Prostate gland (tissue), 2 donors: ENCODE data around the gene PAK1.
"Not testable (repeated sequence)": the region's sequence is repeated elsewhere in the genome, so short reads cannot be mapped to it uniquely, and the experiment has no call there.

ENCODE experiments used
- POLR2AphosphoS5 ChIP-seq: sonication (generic); formaldehyde crosslinking; IDR thresholded peaks from one replicate; pipeline ENCODE4 v1.6.1; 2017; ENCODE audit warnings: antibody characterized with exemption
- TF ChIP-seq, protein P1 (sequence below), 4 experiments: fragments of 200-600 bp in 2 of 4; fragments of 450-650 bp in 2 of 4; sonication (generic) in 2 of 4; IDR thresholded peaks; 1 replicate in 3 of 4; 2 replicates in 1 of 4; pipeline ENCODE4 v1.5.1; 2016 to 2019; ENCODE audit warnings: antibody characterized with exemption in 4 of 4, mild to moderate bottlenecking in 2 of 4, moderate library complexity in 2 of 4

DNA sequence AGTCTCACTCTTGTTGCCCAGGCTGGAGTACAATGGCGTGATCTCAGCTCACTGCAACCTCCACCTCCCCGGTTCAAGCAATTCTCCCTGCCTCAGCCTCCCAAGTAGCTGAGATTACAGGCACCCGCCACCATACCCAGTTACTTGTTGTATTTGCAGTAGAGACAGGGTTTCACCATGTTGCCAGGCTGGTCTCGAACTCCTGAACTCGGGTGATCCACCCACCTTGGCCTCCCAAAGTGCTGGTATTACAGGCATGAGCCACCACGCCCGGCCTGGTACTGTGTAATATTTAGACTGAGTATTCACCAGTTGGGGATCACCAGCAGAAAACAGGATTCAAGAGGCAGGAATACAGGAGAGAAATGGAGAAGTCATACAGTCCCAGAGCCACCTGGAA is 90.5 kb downstream of the PAK1 start:
- TF ChIP-seq, protein P1, sequence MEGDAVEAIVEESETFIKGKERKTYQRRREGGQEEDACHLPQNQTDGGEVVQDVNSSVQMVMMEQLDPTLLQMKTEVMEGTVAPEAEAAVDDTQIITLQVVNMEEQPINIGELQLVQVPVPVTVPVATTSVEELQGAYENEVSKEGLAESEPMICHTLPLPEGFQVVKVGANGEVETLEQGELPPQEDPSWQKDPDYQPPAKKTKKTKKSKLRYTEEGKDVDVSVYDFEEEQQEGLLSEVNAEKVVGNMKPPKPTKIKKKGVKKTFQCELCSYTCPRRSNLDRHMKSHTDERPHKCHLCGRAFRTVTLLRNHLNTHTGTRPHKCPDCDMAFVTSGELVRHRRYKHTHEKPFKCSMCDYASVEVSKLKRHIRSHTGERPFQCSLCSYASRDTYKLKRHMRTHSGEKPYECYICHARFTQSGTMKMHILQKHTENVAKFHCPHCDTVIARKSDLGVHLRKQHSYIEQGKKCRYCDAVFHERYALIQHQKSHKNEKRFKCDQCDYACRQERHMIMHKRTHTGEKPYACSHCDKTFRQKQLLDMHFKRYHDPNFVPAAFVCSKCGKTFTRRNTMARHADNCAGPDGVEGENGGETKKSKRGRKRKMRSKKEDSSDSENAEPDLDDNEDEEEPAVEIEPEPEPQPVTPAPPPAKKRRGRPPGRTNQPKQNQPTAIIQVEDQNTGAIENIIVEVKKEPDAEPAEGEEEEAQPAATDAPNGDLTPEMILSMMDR (IDR thresholded peaks at IDR 0.05), result not testable (repeated sequence)
- TF ChIP-seq POLR2AphosphoS5, result not testable (repeated sequence)
